DOHH2 (cell line): Measurements from ENCODE around the gene MPC2.

Experiments used
- CTCF ChIP-seq: fragments of 200-600 bp; sonication (generic); IDR thresholded peaks from one replicate; pipeline ENCODE4 v1.5.1; 2014; ENCODE audit warnings: antibody characterized with exemption, mild to moderate bottlenecking, low read depth, low read length; ENCODE audit not compliant: poor library complexity, severe bottlenecking
- EZH2phosphoT487 ChIP-seq: fragments of 200-600 bp; sonication (generic); IDR thresholded peaks from 2 replicates; pipeline ENCODE4 v1.6.1; 2017; ENCODE audit warnings: borderline replicate concordance, mild to moderate bottlenecking, antibody characterized with exemption, low read length, moderate library complexity, mixed read lengths

GRCh38 chr1:167938080-167938636, 1.3 kb upstream of the MPC2 start:
- no peak for TF ChIP-seq CTCF
- no peak for TF ChIP-seq EZH2phosphoT487
